Measurements from ENCODE around the gene MAS1.

The MAS1 gene

GRCh38 chr6:159880412-159880975 lies 10.3 kb upstream of the MAS1 start:
- DNase-seq = no peak

GRCh38 chr6:159884720-159885119 lies 6.1 kb upstream of the MAS1 start:
- no peak for DNase-seq

GRCh38 chr6:159886270-159886669 lies 4.5 kb upstream of the MAS1 start:
- no peak for DNase-seq

- DNase-seq = no peak
Observed at GRCh38 chr6:159887146-159887545, 3.6 kb upstream of the MAS1 start.

- DNase-seq = no peak
Observed at GRCh38 chr6:159887761-159888160, 3.0 kb upstream of the MAS1 start.

- DNase-seq = no peak
Observed at GRCh38 chr6:159890201-159890600, 587 bp upstream of the MAS1 start.

- no peak for DNase-seq
Observed at GRCh38 chr6:159892053-159892452, 1.3 kb downstream of the MAS1 start.

GRCh38 chr6:159893064-159893463 lies 2.3 kb downstream of the MAS1 start:
- no peak for DNase-seq

GRCh38 chr6:159894991-159895390 lies 4.2 kb downstream of the MAS1 start:
- no peak for DNase-seq

GRCh38 chr6:159897603-159898002 lies 6.8 kb downstream of the MAS1 start:
- DNase-seq = no peak

- DNase-seq = no peak
Observed at GRCh38 chr6:159898519-159898918, 7.7 kb downstream of the MAS1 start.

GRCh38 chr6:159899994-159900745 lies 9.4 kb downstream of the MAS1 start:
- no peak for DNase-seq

- DNase-seq = no peak
Observed at GRCh38 chr6:159902620-159903019, 11.8 kb downstream of the MAS1 start.

- no peak for DNase-seq
Observed at GRCh38 chr6:159904497-159904911, 13.7 kb downstream of the MAS1 start.

GRCh38 chr6:159906400-159906799 lies 15.6 kb downstream of the MAS1 start:
- no peak for DNase-seq

GRCh38 chr6:159908535-159908934 lies 17.7 kb downstream of the MAS1 start:
- no peak for DNase-seq

- no peak for DNase-seq
Observed at GRCh38 chr6:159908979-159909378, 18.2 kb downstream of the MAS1 start.

GRCh38 chr6:159910342-159910741 lies 19.6 kb downstream of the MAS1 start:
- no peak for DNase-seq

- no peak for DNase-seq
Observed at GRCh38 chr6:159913375-159913774, 22.6 kb downstream of the MAS1 start.

GRCh38 chr6:159913862-159914564 lies 23.2 kb downstream of the MAS1 start:
- DNase-seq = no peak

- no peak for DNase-seq
Observed at GRCh38 chr6:159914565-159914923, 23.8 kb downstream of the MAS1 start.

GRCh38 chr6:159915397-159915796 lies 24.6 kb downstream of the MAS1 start:
- no peak for DNase-seq

GRCh38 chr6:159916237-159916636 lies 25.4 kb downstream of the MAS1 start:
- DNase-seq = no peak

- no peak for DNase-seq
Observed at GRCh38 chr6:159916752-159917151, 26.0 kb downstream of the MAS1 start.
